ENCODE data around the gene COPG2. TPM values are rescaled to one million over a fixed set of nuclear protein-coding genes. Genes with fewer than 3 reads are reported as not detected.

Gene COPG2
- total RNA-seq, 1 donor from 2014 or later = 15.7 TPM

DNA sequence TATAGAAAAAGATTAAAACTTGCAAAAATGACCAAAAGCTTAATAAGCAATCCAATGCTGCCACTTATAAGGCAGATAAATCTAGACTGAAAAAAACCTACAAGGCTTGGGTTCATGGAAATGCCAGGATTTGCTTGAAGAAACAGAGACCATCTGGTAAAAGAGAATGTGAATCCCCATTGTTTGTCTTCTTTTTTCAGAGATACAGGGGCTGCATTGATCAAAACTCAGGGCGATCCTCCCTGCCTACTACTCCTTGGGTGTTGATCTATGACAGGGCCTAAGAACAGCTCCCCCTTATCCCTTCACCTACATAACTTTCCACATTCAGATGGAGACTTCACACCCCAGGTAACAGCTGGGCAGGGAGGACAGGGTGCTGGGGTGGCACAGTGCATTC is 21.1 kb upstream of the COPG2 start:
- intact Hi-C loops (cut with DNase I) = no loop called here
- H3K9me3 ChIP-seq = no peaks in the 10 kb centered on the region
- no peaks in the 10 kb centered on the region for H3K27me3 ChIP-seq
- H3K27ac ChIP-seq = no peak overlapping the region
- TF ChIP-seq, protein P1, sequence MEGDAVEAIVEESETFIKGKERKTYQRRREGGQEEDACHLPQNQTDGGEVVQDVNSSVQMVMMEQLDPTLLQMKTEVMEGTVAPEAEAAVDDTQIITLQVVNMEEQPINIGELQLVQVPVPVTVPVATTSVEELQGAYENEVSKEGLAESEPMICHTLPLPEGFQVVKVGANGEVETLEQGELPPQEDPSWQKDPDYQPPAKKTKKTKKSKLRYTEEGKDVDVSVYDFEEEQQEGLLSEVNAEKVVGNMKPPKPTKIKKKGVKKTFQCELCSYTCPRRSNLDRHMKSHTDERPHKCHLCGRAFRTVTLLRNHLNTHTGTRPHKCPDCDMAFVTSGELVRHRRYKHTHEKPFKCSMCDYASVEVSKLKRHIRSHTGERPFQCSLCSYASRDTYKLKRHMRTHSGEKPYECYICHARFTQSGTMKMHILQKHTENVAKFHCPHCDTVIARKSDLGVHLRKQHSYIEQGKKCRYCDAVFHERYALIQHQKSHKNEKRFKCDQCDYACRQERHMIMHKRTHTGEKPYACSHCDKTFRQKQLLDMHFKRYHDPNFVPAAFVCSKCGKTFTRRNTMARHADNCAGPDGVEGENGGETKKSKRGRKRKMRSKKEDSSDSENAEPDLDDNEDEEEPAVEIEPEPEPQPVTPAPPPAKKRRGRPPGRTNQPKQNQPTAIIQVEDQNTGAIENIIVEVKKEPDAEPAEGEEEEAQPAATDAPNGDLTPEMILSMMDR (IDR thresholded peaks at IDR 0.05) = no peak
- TF ChIP-seq POLR2AphosphoS5 (IDR thresholded peaks at IDR 0.05; ENCODE audit: insufficient read depth in 1 of 2, low read depth in 1 of 2) (no peak), POLR2A (IDR thresholded peaks at IDR 0.05) (no peak)
- no peaks in the 10 kb centered on the region for H3K4me1 ChIP-seq
- H3K36me3 ChIP-seq = no peaks in the 10 kb centered on the region
- no peak overlapping the region for H3K4me3 ChIP-seq
- DNase-seq (ENCODE audit: extremely low spot score in 2 of 2) = no peak

DNA sequence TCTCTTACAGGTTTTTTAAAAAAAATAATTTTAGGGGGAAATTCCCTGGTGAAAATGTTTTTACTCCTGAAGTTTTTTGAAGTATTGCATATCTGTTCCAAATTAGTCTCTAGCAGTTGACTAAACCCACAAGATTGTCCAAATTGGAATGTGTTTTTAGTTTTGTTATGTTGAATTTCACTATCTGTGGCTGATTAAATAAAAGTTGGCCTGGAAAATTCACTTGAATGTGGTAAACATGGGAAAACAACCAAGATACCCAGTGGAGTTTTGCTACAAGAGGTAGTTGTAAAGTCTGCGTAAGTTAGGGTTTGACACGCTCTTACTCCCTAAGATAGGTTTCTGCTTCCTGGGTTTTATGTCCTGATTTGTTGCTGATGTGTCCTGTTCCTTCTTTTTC is 14.5 kb upstream of the COPG2 start:
- H3K9me3 ChIP-seq = no peaks in the 10 kb centered on the region
- TF ChIP-seq POLR2A (IDR thresholded peaks at IDR 0.05) (no peak), POLR2AphosphoS5 (IDR thresholded peaks at IDR 0.05; ENCODE audit: insufficient read depth in 1 of 2, low read depth in 1 of 2) (no peak)
- TF ChIP-seq, protein P1 (IDR thresholded peaks at IDR 0.05) = no peak
- intact Hi-C loops (cut with DNase I) = no loop called here

DNA sequence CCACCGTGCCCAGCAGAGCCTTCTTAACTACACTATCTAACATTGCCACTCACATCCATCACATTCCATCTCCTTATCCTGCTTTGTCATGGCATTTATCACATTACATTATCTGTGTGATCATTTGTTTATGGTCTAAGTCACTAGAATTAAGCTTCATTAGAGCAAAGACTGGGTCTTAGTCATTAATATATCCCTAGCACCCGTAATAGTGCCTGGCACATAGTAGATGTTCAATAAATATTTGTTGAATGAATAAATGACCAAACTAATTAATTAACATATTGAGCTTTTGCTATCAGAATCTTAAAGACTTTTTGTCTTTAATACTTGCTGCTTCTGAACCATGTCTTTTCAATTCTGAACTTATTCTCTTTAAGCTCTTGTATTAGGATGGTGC is 5.9 kb upstream of the COPG2 start:
- H3K27me3 ChIP-seq = no peaks in the 10 kb centered on the region
- no peak for DNase-seq (ENCODE audit: extremely low spot score in 2 of 2)
- no peaks in the 10 kb centered on the region for H3K9me3 ChIP-seq
- H3K27ac ChIP-seq = no peak overlapping the region
- TF ChIP-seq POLR2AphosphoS5 (IDR thresholded peaks at IDR 0.05; ENCODE audit: insufficient read depth in 1 of 2, low read depth in 1 of 2) = no peak
- TF ChIP-seq, protein P1 (IDR thresholded peaks at IDR 0.05) = no peak
- TF ChIP-seq POLR2A (IDR thresholded peaks at IDR 0.05) = no peak
- intact Hi-C loops (cut with DNase I) = no loop called here
- no peaks in the 10 kb centered on the region for H3K36me3 ChIP-seq
- no peak overlapping the region for H3K4me3 ChIP-seq
- H3K4me1 ChIP-seq = peaks cover 2% of the 10 kb centered on the region

More for the DNA sequence above, 14.5 kb upstream of the COPG2 start:
- H3K4me3 ChIP-seq = no peak overlapping the region
- DNase-seq (ENCODE audit: extremely low spot score in 2 of 2) = no peak
- no peaks in the 10 kb centered on the region for H3K36me3 ChIP-seq
- no peaks in the 10 kb centered on the region for H3K4me1 ChIP-seq
- no peak overlapping the region for H3K27ac ChIP-seq
- no peaks in the 10 kb centered on the region for H3K27me3 ChIP-seq

DNA sequence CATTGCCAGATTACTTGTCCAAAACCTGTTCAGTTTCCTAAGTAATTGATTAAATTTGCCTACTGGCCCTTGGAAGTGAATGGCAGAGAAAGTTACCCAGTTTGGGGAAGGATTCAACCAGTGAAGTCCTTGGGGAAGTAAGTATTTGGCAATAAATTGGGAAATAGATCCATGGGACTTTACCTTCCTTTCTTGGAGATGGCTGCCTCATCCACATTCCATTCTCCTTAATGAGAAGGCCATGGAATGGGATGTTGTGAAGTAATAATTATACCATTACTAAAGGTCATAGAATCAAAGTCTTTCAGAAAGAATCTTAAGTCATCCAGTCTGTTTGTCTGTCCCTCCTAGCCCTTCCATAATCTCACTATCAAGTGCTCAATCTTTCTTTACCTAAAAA is 4.5 kb upstream of the COPG2 start:
- Histone ChIP-seq H3K4me1 (peaks cover 7% of the 10 kb centered on the region), H3K36me3 (no peaks in the 10 kb centered on the region), H3K27me3 (no peaks in the 10 kb centered on the region), H3K4me3 (no peak overlapping the region), H3K9me3 (no peaks in the 10 kb centered on the region), H3K27ac (no peak overlapping the region)
- DNase-seq (ENCODE audit: extremely low spot score in 2 of 2) = no peak
- TF ChIP-seq, protein P1 (IDR thresholded peaks at IDR 0.05) = no peak
- TF ChIP-seq POLR2AphosphoS5 (IDR thresholded peaks at IDR 0.05; ENCODE audit: insufficient read depth in 1 of 2, low read depth in 1 of 2) (no peak), POLR2A (IDR thresholded peaks at IDR 0.05) (no peak)
- intact Hi-C loops (cut with DNase I) = no loop called here

DNA sequence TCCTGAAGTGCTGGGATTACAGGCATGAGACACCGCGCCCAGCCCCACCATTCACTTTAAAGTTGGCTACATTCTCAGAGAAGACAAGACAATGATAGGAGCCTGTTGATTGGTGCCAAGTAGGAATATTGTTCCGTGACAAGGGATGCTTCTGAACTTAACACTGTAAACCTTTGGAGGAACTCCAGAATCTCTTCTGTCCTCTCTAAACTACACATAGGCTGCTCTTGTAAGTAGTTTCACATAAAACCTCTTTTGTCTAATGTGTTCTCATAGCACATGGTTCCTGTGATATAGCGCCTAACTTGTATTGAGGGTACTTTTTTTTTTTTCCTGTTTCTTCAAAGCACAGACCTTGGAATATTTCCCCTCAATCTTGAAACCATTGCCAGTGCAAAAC is 3.6 kb upstream of the COPG2 start:
- H3K27ac ChIP-seq = no peak overlapping the region
- no peak for DNase-seq (ENCODE audit: extremely low spot score in 2 of 2)
- TF ChIP-seq, protein P1 (IDR thresholded peaks at IDR 0.05) = no peak
- TF ChIP-seq POLR2AphosphoS5 (IDR thresholded peaks at IDR 0.05; ENCODE audit: insufficient read depth in 1 of 2, low read depth in 1 of 2) (no peak), POLR2A (IDR thresholded peaks at IDR 0.05) (no peak)
- H3K4me1 ChIP-seq = peaks cover 12% of the 10 kb centered on the region
- no peaks in the 10 kb centered on the region for H3K9me3 ChIP-seq
- H3K27me3 ChIP-seq = no peaks in the 10 kb centered on the region
- H3K4me3 ChIP-seq = no peak overlapping the region
- intact Hi-C loops (cut with DNase I) = no loop called here
- H3K36me3 ChIP-seq = no peaks in the 10 kb centered on the region
